ENCODE measurements around the gene MICAL3.

The MICAL3 gene

DNA sequence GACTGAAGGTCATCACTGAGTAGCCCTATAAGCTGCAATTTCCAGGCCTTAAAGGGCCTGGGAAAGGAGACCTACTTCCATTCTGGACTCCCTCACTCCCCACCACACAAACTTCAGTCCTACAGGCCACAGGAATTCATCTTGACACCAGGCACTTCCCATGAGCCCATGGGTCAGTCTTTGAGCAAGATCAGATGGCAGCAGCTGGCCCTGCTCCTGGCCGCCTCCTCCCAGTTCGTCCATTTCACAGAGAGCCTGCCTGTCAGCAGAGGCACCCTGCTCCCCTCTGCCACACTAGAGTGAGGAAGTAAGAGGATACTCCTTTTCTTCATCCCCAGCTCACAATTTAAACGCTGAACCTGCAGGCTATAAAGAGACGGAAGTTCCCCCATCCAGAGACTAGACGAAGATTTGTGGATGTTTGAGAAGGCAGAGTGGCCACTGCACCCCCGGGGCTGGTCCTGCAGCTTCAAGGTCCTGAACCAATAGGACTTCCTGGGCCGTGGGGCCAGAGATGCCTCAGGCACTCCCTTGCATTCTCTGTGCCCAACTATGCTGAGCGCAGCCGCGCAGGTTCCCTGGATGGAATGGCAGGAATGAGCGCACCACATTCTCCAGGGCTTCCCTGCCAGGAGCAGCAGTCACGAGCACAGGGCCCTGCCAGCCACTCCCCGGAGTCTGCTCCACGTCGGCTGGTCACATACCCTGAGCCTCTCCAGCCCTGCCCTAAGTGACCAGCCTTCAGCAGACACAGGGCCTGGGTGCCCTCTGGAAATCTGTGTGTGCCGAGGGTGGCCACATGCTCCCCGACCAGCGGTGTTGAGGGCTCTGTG lies 216.6 kb downstream of the MICAL3 start:
- Histone ChIP-seq H3K4me3 (replicated peaks; ENCODE audit: insufficient read depth, low read length) (no peak overlapping the region), H3K27me3 (ENCODE audit: insufficient read depth, poor library complexity, severe bottlenecking) (no peaks in the 10 kb centered on the region), H3K27ac (replicated peaks) (no peak overlapping the region)
- TF ChIP-seq SPI1 (IDR thresholded peaks at IDR 0.05; ENCODE audit: borderline replicate concordance, low read depth): no peak
- no peak for TF ChIP-seq CTCF (IDR thresholded peaks at IDR 0.05; ENCODE audit: insufficient read depth, low read length)
- TF ChIP-seq GABPA (IDR thresholded peaks at IDR 0.05; ENCODE audit: low read depth): no peak
- TF ChIP-seq POLR2AphosphoS5 (IDR thresholded peaks at IDR 0.05; ENCODE audit: low read depth): no peak
- TF ChIP-seq, protein P1, sequence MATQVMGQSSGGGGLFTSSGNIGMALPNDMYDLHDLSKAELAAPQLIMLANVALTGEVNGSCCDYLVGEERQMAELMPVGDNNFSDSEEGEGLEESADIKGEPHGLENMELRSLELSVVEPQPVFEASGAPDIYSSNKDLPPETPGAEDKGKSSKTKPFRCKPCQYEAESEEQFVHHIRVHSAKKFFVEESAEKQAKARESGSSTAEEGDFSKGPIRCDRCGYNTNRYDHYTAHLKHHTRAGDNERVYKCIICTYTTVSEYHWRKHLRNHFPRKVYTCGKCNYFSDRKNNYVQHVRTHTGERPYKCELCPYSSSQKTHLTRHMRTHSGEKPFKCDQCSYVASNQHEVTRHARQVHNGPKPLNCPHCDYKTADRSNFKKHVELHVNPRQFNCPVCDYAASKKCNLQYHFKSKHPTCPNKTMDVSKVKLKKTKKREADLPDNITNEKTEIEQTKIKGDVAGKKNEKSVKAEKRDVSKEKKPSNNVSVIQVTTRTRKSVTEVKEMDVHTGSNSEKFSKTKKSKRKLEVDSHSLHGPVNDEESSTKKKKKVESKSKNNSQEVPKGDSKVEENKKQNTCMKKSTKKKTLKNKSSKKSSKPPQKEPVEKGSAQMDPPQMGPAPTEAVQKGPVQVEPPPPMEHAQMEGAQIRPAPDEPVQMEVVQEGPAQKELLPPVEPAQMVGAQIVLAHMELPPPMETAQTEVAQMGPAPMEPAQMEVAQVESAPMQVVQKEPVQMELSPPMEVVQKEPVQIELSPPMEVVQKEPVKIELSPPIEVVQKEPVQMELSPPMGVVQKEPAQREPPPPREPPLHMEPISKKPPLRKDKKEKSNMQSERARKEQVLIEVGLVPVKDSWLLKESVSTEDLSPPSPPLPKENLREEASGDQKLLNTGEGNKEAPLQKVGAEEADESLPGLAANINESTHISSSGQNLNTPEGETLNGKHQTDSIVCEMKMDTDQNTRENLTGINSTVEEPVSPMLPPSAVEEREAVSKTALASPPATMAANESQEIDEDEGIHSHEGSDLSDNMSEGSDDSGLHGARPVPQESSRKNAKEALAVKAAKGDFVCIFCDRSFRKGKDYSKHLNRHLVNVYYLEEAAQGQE (IDR thresholded peaks at IDR 0.05; ENCODE audit: insufficient replicate concordance, low read depth): no peak
- DNase-seq (ENCODE audit: low read depth in 1 of 2, low spot score in 1 of 2): no peak

GRCh38 chr22:17807086-17807485 lies 217.3 kb downstream of the MICAL3 start:
- no peak for DNase-seq (ENCODE audit: low read depth in 1 of 2, low spot score in 1 of 2)
- H3K27me3 ChIP-seq (ENCODE audit: insufficient read depth, poor library complexity, severe bottlenecking): no peaks in the 10 kb centered on the region
- TF ChIP-seq POLR2AphosphoS5 (IDR thresholded peaks at IDR 0.05; ENCODE audit: low read depth) (no peak), CTCF (IDR thresholded peaks at IDR 0.05; ENCODE audit: insufficient read depth, low read length) (no peak), SPI1 (IDR thresholded peaks at IDR 0.05; ENCODE audit: borderline replicate concordance, low read depth) (no peak), GABPA (IDR thresholded peaks at IDR 0.05; ENCODE audit: low read depth) (no peak)
- TF ChIP-seq, protein P1 (IDR thresholded peaks at IDR 0.05; ENCODE audit: insufficient replicate concordance, low read depth): no peak
- H3K27ac ChIP-seq (replicated peaks): no peak overlapping the region
- H3K4me3 ChIP-seq (replicated peaks; ENCODE audit: insufficient read depth, low read length): no peak overlapping the region

- Histone ChIP-seq H3K27ac (replicated peaks) (no peak overlapping the region), H3K4me3 (replicated peaks; ENCODE audit: insufficient read depth, low read length) (no peak overlapping the region), H3K27me3 (ENCODE audit: insufficient read depth, poor library complexity, severe bottlenecking) (no peaks in the 10 kb centered on the region)
- DNase-seq (ENCODE audit: low read depth in 1 of 2, low spot score in 1 of 2): no peak
- TF ChIP-seq GABPA (IDR thresholded peaks at IDR 0.05; ENCODE audit: low read depth) (no peak), SPI1 (IDR thresholded peaks at IDR 0.05; ENCODE audit: borderline replicate concordance, low read depth) (no peak), CTCF (IDR thresholded peaks at IDR 0.05; ENCODE audit: insufficient read depth, low read length) (no peak), POLR2AphosphoS5 (IDR thresholded peaks at IDR 0.05; ENCODE audit: low read depth) (no peak)
- TF ChIP-seq, protein P1 (IDR thresholded peaks at IDR 0.05; ENCODE audit: insufficient replicate concordance, low read depth): no peak
These were observed 217.9 kb downstream of the MICAL3 start for GRCh38 chr22:17806437-17806836.
